Measurements from ENCODE around the gene ZFAND4.
"Not testable (repeated sequence)": the region's sequence is repeated elsewhere in the genome, so short reads cannot be mapped to it uniquely, and the experiment has no call there.

Gene ZFAND4

DNA sequence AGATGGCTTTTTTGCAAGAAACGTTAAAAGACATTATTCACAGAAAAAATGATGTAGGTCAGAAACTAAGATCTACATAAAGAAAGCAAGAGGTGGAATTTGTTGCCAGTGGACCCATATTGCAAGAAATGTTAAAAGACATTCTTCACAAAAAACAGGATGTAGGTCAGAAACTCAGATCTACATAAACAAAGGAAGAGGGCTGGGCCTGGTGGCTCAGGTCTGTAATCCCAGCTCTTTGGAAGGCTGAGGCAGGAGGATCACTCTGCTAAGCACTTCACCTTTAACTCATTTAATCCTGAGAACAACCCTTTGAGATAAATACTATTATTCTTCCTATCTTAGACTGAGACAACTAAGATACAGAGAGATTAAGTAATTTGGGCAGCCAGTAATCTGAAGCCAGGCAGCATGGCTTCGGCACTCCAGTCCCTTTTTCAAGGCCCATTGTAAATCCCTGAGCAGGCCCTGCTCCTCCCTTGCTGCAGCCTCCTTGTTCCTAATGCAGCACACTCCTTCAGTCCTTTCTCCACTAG is 11.6 kb downstream of the ZFAND4 start:
- ChIA-PET CTCF (interaction anchor here (0.6 kb wide), 1 partner anchor 379 kb away, joined by 4 read pairs; no protein-coding TSS in a partner anchor), POLR2A (ENCODE audit: low non-redundant PET) (no interaction called here)
- DNase-seq (ENCODE audit: low spot score): no peak
- no peak overlapping the region for H3K27ac ChIP-seq
- TF ChIP-seq, protein P1, sequence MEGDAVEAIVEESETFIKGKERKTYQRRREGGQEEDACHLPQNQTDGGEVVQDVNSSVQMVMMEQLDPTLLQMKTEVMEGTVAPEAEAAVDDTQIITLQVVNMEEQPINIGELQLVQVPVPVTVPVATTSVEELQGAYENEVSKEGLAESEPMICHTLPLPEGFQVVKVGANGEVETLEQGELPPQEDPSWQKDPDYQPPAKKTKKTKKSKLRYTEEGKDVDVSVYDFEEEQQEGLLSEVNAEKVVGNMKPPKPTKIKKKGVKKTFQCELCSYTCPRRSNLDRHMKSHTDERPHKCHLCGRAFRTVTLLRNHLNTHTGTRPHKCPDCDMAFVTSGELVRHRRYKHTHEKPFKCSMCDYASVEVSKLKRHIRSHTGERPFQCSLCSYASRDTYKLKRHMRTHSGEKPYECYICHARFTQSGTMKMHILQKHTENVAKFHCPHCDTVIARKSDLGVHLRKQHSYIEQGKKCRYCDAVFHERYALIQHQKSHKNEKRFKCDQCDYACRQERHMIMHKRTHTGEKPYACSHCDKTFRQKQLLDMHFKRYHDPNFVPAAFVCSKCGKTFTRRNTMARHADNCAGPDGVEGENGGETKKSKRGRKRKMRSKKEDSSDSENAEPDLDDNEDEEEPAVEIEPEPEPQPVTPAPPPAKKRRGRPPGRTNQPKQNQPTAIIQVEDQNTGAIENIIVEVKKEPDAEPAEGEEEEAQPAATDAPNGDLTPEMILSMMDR (conservative IDR thresholded peaks at IDR 0.05; ENCODE audit: low read depth): no peak

DNA sequence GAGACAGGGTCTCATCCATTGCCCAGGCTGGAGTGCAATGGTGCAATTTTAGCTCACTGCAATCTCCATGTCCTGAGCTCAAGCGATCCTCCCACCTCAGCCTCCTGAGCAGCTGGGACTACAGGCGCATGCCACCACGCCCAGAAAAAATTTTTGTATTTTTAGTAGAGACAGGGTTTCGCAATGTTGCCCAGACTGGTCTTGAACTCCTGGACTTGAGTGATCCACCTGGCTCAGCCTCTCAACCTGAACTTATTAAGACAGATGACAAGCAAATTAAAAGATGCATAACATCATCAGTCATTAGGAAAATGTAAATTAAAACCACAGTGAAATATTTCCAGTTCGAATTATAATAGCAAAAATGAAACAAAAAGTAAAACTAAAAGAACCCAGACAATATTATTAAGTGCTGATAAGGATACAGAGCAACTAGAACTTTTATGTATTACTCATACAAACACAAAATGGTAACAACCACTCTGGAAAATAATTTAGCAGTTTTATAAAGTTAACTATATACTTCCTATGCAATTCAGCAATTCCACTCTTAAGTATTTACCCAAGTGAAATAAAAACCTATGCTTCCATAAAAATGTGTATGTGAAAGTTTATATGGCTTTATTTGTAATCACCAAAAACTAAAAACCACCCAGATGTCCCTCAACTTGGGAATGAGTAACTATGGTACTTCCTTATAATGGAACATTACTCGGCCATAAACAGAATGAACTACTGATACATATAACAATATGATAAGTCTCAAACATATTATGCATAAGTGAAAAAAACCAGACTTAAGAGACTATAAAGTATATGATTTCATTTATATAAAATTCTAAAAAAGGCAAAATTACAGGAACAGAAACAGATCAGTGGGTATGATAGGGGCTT is 15.3 kb downstream of the ZFAND4 start:
- POLR2A ChIA-PET (ENCODE audit: low non-redundant PET): no interaction called here
- H3K27ac ChIP-seq: no peak overlapping the region
- CTCF ChIA-PET: interaction anchor here (0.6 kb wide), 1 partner anchor 15 kb away, joined by 5 read pairs; the partner anchor contains the start of gene ZFAND4
- TF ChIP-seq, protein P1 (conservative IDR thresholded peaks at IDR 0.05; ENCODE audit: low read depth): no peak
- no peak for DNase-seq (ENCODE audit: low spot score)

DNA sequence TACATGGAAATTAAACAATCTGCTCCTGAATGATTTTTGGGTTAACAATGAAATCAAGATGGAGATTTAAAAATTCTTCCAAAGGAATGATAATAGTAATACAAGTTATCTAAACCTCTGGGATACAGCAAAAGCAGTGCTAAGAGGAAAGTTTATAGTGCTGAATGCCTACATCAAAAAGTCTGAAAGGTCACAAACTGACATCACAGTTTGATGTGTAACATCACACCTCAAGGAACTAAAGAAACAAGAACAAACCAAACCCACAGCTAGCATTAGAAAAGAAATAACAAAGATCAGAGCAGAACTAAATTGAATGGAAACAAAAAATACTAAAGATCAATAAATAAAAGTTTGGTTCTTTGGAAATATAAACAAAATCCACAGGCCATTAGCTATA is 17.4 kb downstream of the ZFAND4 start:
- no peak for DNase-seq (ENCODE audit: low spot score)
- CTCF ChIA-PET: interaction anchor here (1.2 kb wide), 1 partner anchor 42 kb away, joined by 5 read pairs; no protein-coding TSS in a partner anchor
- POLR2A ChIA-PET (ENCODE audit: low non-redundant PET): no interaction called here
- TF ChIP-seq, protein P1 (conservative IDR thresholded peaks at IDR 0.05; ENCODE audit: low read depth): no peak
- no peak overlapping the region for H3K27ac ChIP-seq

DNA sequence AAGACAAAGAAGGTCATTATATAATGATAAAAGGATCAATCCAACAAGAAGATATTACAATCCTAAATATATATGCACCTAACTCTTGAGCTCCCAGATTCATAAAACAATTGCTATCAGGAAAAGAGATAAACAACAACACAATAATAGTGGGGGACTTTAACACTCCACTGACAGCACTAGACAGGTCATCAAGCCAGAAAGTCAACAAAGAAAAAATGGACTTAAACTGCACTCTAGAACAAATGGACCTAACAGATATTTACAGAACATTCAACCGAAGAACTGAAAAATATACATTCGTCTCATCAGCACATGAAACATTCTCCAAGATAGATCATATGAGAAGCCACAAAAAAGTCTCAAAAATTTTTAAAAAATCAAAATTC is 17.8 kb downstream of the ZFAND4 start:
- not testable (repeated sequence) for H3K27ac ChIP-seq

DNA sequence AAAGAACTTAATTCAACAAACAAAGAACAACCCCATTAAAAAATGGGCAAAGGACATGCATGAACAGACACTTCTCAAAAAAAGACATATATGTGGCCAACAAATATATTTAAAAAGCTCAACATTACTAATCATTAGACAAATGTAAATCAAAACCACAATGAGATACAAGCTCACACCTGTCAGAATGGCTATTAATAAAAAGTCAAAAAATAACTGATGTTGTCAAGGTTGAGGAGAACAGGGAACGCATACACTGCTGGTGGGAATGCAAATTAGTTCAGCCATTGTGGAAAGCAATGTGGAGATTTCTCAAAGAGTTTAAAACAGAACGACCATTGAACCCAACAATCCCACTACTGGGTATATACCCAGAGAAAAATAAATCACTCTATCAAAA is 19.1 kb downstream of the ZFAND4 start:
- DNase-seq (ENCODE audit: low spot score): no peak
- H3K27ac ChIP-seq: no peak overlapping the region
- POLR2A ChIA-PET (ENCODE audit: low non-redundant PET): no interaction called here
- CTCF ChIA-PET: no interaction called here
- TF ChIP-seq, protein P1 (conservative IDR thresholded peaks at IDR 0.05; ENCODE audit: low read depth): no peak

More for the DNA sequence above, 17.8 kb downstream of the ZFAND4 start:
- CTCF ChIA-PET: interaction anchor here (0.6 kb wide), 1 partner anchor 687 kb away, joined by 3 read pairs; no protein-coding TSS in a partner anchor
- DNase-seq (ENCODE audit: low spot score); POLR2A ChIA-PET (ENCODE audit: low non-redundant PET): not testable (repeated sequence)

DNA sequence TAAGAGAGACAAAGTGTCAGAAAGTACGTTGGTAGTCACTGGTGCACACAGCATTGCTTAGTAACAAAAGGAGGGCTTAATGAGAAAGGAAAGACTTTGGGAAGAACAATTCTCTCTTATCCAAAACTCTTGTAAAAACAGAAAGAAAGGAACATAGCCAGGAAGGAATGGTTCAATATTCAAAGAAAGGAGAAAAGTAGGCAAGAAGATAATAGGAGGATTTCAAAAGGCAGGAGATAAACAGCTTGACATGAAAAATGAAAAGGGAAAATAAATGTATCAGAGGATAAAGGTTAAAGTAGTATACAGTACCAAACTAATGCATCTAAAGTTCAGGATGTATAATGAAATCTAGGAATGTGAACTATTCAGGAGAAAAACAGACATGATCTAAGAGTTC is 20.1 kb downstream of the ZFAND4 start:
- H3K27ac ChIP-seq: no peak overlapping the region
- ChIA-PET CTCF (no interaction called here), POLR2A (ENCODE audit: low non-redundant PET) (no interaction called here)
- TF ChIP-seq, protein P1 (conservative IDR thresholded peaks at IDR 0.05; ENCODE audit: low read depth): no peak
- no peak for DNase-seq (ENCODE audit: low spot score)

DNA sequence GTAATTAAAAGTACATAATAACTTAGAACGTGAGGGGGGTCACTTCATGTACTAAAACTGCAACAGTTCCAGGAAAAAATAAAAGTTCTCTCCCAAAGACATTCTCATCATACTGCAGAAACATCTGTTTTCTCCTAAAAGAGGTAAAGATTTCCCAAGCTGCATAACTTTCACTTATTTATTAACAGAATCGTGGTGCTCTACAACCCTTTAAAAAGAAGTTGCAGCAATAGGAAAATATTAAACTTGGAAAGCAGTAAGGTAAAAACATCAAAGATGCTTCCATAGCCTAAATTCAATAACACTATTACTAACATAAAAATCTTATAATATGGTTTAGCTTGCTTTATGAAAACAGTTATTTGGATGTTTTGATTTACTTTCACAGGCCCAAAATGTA is 23.3 kb downstream of the ZFAND4 start:
- CTCF ChIA-PET: interaction anchor here (0.7 kb wide), 1 partner anchor 271 kb away, joined by 3 read pairs; no protein-coding TSS in a partner anchor
- DNase-seq (ENCODE audit: low spot score): no peak
- POLR2A ChIA-PET (ENCODE audit: low non-redundant PET): no interaction called here
- no peak overlapping the region for H3K27ac ChIP-seq
- TF ChIP-seq, protein P1 (conservative IDR thresholded peaks at IDR 0.05; ENCODE audit: low read depth): no peak
